Lung (tissue), 12 donors: ENCODE data around the gene IL23A. TPM values are rescaled to one million over a fixed set of nuclear protein-coding genes. Genes with fewer than 3 reads are reported as not detected.

ENCODE experiments used
- ATAC-seq: fragments of 200-7000 bp; cut with Tn5 transposase; one replicate; pipeline ENCODE4 v1.9.1; 2020; ENCODE audit warnings: moderate number of reproducible peaks; ENCODE audit not compliant: insufficient read depth, low FRiP score
- DNase-seq, 3 donors: peaks; one replicate each; pipeline ENCODE4 v3.0.0-alpha.2; 2013 to 2017
- H3K27ac ChIP-seq, 2 donors: one replicate each; pipeline ENCODE4 v1.5.1; 2013; ENCODE audit warnings: mild to moderate bottlenecking in 2 of 2, moderate library complexity in 2 of 2, control low read depth in 1 of 2, inconsistent platforms in 1 of 2, low read depth in 1 of 2, low read length in 1 of 2
- H3K27me3 ChIP-seq, 3 donors: one replicate each; pipeline ENCODE4 v1.5.1; 2013; ENCODE audit warnings: low read length in 2 of 3; ENCODE audit not compliant: control insufficient read depth in 3 of 3, insufficient read depth in 3 of 3
- H3K36me3 ChIP-seq, 4 donors: one replicate each; pipeline ENCODE4 v1.5.1; 2013; ENCODE audit warnings: low read length in 4 of 4, mild to moderate bottlenecking in 1 of 4, moderate library complexity in 1 of 4; ENCODE audit not compliant: control insufficient read depth in 4 of 4, insufficient read depth in 4 of 4
- H3K4me1 ChIP-seq, 5 donors: one replicate each; pipeline ENCODE4 v1.5.1; 2013; ENCODE audit warnings: low read length in 5 of 5, mild to moderate bottlenecking in 2 of 5, moderate library complexity in 1 of 5; ENCODE audit not compliant: control insufficient read depth in 5 of 5, insufficient read depth in 5 of 5
- H3K4me3 ChIP-seq: one replicate; pipeline ENCODE4 v1.5.1; 2013; ENCODE audit warnings: mild to moderate bottlenecking, control low read depth, moderate library complexity
- H3K9ac ChIP-seq, 2 donors: one replicate each; pipeline ENCODE4 v1.5.1; 2013; ENCODE audit warnings: low read length in 2 of 2, control low read depth in 1 of 2; ENCODE audit not compliant: insufficient read depth in 1 of 2
- H3K9me3 ChIP-seq, 4 donors: one replicate each; pipeline ENCODE4 v1.5.1; 2013; ENCODE audit warnings: low read length in 3 of 4, mild to moderate bottlenecking in 1 of 4, moderate library complexity in 1 of 4; ENCODE audit not compliant: control insufficient read depth in 4 of 4, insufficient read depth in 3 of 4
- WGBS, 2 donors: extraction: QIAGEN DNeasy Blood & Tissue Kit; methylation state at CpG; one replicate each; pipeline ENCODE4 v1.1.7; 2013; 5-methylcytosine and 5-hydroxymethylcytosine counted together
- polyA plus RNA-seq, 2 donors: library from polyadenylated mRNA; stranded (reverse); fragments of 200-250 nt; gene quantifications; one replicate each; pipeline ENCODE4 v1.2.1, GENCODE V29; 2013
- total RNA-seq, 2 donors: library from RNA; depleted of rRNA in 1 of 2; stranded (reverse); fragments of >200 nt in 1 of 2; gene quantifications; one replicate each; pipeline ENCODE4 v1.2.1, GENCODE V29; 2014 to 2021
- TF ChIP-seq, protein P1 (sequence below): IDR thresholded peaks from 2 replicates; pipeline ENCODE4 v1.5.1; 2012; ENCODE audit warnings: mild to moderate bottlenecking; ENCODE audit errors: control extremely low read depth, extremely low read depth
- donor health status: control.
- donor health status: control.
- donor health status: Bipolar disorder and iron deficiency.
- donor health status: healthy.
- donor health status: DM: yes; HTN: yes; CAD: no.

The IL23A gene
- total and polyA plus RNA-seq, 4 donors: 0.34 to 4.0 (median 0.60) TPM

DNA sequence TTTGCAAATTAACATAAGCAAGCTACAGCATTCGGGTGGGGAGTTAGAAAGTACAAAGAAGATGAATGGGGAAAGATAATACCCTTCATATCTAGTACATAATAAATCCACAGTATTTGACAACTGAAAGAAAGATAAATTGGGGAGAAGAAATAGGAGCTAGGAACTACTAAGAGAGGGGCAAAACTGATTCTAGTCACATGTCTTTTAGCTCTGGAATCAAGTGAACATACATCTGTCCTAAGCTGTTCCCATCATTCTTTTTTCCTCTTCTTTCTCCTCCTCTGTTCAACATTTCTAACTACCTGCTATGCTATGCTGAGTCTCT is 39.3 kb downstream of the IL23A start:
- Histone ChIP-seq H3K9me3 (no peaks in the 10 kb centered on the region), H3K4me3 (no peak overlapping the region), H3K9ac (no peak overlapping the region), H3K27ac (no peak overlapping the region), H3K36me3 (no peaks in the 10 kb centered on the region), H3K27me3 (no peaks in the 10 kb centered on the region), H3K4me1 (no peaks in the 10 kb centered on the region)
- DNase-seq: no peak
- TF ChIP-seq, protein P1, sequence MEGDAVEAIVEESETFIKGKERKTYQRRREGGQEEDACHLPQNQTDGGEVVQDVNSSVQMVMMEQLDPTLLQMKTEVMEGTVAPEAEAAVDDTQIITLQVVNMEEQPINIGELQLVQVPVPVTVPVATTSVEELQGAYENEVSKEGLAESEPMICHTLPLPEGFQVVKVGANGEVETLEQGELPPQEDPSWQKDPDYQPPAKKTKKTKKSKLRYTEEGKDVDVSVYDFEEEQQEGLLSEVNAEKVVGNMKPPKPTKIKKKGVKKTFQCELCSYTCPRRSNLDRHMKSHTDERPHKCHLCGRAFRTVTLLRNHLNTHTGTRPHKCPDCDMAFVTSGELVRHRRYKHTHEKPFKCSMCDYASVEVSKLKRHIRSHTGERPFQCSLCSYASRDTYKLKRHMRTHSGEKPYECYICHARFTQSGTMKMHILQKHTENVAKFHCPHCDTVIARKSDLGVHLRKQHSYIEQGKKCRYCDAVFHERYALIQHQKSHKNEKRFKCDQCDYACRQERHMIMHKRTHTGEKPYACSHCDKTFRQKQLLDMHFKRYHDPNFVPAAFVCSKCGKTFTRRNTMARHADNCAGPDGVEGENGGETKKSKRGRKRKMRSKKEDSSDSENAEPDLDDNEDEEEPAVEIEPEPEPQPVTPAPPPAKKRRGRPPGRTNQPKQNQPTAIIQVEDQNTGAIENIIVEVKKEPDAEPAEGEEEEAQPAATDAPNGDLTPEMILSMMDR: no peak
- no peak for ATAC-seq
- 47 to 69% methylated on average over 1 of the region's 1 CpG for WGBS, 2 donors

DNA sequence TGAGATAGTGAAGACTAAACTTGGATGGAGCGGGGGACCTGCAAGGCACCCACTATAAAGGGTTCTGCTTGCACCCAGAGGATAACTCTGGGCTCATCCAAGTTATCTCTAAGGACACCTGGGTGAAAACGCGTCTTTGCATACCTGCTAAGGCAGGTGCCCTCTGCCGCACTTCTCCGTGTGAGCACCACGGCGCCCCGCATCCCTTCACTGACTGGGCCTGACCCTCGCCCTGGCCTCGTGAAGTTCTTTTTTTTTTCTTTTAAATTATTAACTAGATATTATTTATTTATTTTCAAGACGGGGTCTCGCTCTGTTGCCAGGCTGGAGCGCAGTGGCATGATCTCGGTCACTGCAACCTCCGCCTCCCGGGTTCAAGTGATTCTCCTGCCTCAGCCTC is 43.9 kb downstream of the IL23A start:
- WGBS, 2 donors: 95 to 97% methylated on average over 16 of the region's 16 CpGs
- Histone ChIP-seq H3K27me3 (no peaks in the 10 kb centered on the region), H3K4me3 (no peak overlapping the region), H3K9me3 (no peaks in the 10 kb centered on the region), H3K27ac (no peak overlapping the region), H3K4me1 (peaks cover 0 to 8% (median 0%) of the 10 kb centered on the region in 5 donors), H3K9ac (no peak overlapping the region), H3K36me3 (no peaks in the 10 kb centered on the region)
- TF ChIP-seq, protein P1: no peak
- no peak for DNase-seq
- ATAC-seq: no peak

DNA sequence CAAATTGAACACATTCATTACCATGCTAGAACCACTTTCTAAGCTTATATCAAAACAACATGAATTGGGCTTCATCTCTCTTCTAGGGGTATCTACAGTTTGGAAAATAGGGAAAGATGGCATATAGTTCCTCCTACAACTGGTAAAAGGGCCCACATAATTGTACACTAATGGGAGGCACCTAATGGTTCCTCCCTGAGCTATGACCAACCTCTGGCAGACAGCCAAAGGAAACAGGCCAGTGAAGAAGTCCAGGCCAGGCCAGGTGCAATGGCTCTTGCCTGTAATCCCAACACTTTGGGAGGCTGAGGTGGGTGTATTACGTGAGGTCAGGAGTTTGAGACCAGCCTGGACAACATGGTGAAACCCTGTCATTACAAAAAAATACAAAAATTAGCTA is 47.2 kb downstream of the IL23A start:
- WGBS, 2 donors: 94 to 96% methylated on average over 1 of the region's 1 CpG
- no peaks in the 10 kb centered on the region for H3K36me3 ChIP-seq
- H3K9me3 ChIP-seq: no peaks in the 10 kb centered on the region
- TF ChIP-seq, protein P1: no peak
- no peak overlapping the region for H3K4me3 ChIP-seq
- DNase-seq: no peak
- H3K9ac ChIP-seq: no peak overlapping the region
- no peak for ATAC-seq
- H3K27ac ChIP-seq: no peak overlapping the region
- H3K4me1 ChIP-seq: peaks cover 0 to 9% (median 0%) of the 10 kb centered on the region in 5 donors
- H3K27me3 ChIP-seq: no peaks in the 10 kb centered on the region

DNA sequence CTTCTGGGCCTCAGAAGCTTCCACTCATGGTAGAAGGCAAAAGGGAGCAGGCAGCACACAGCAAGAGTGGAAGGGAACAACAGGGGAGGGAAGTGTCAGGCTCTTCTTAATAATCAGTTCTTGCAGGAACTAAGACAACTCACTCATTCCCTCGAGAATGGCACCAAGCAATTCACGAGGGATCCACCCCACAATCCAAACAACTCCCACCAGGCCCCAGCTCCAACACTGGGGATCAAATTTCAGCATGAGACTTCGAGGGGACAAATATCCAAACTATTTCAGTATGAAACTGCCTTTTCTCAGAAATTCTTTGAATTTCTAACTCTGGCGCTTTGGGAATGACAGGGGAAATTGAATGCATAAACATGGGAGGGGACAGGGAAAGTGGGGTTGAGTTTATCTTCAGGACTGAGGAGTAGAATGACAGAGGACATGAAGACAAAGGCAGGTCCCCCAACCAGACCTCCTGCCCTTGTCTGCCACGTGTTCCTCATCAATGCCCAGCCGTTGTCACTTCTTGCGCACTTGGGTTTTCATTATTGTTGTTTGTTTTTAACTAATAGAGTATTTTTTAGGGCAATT is 48.6 kb downstream of the IL23A start:
- Histone ChIP-seq H3K27ac (no peak overlapping the region), H3K9ac (no peak overlapping the region), H3K4me3 (no peak overlapping the region), H3K9me3 (no peaks in the 10 kb centered on the region), H3K27me3 (no peaks in the 10 kb centered on the region), H3K4me1 (peaks cover 0 to 9% (median 0%) of the 10 kb centered on the region in 5 donors), H3K36me3 (no peaks in the 10 kb centered on the region)
- DNase-seq (peak; percentile 15 to 62 (median 36)), ATAC-seq (no peak)
- TF ChIP-seq, protein P1: no peak
- WGBS, 2 donors: 54 to 67% methylated on average over 7 of the region's 7 CpGs
